ENCODE data around the gene RASA2. TPM values are rescaled to one million over a fixed set of nuclear protein-coding genes. Genes with fewer than 3 reads are reported as not detected.

Gene RASA2
- total RNA-seq, 6 donors from 2014 or later: 11.7 to 41.5 (median 21.3) TPM

GRCh38 chr3:141462176-141462859 lies 24.5 kb upstream of the RASA2 start:
- peaks cover 0 to 12% (median 0%) of the 10 kb centered on the region in 4 donors for H3K9me3 ChIP-seq
- ATAC-seq (ENCODE audit: low FRiP score in 2 of 2): no peak
- TF ChIP-seq EP300 (IDR thresholded peaks at IDR 0.05) (no peak), POLR2A (IDR thresholded peaks at IDR 0.05) (no peak), CTCF (IDR thresholded peaks at IDR 0.05) (no peak), POLR2AphosphoS5 (IDR thresholded peaks at IDR 0.05) (no peak)
- no peaks in the 10 kb centered on the region for H3K36me3 ChIP-seq
- H3K27me3 ChIP-seq: no peaks in the 10 kb centered on the region
- no peak for DNase-seq
- H3K4me3 ChIP-seq: no peak overlapping the region
- H3K27ac ChIP-seq: no peak overlapping the region
- 65 to 75% methylated on average over 3 of the region's 3 CpGs for WGBS, 2 donors
- H3K4me1 ChIP-seq: no peaks in the 10 kb centered on the region

DNA sequence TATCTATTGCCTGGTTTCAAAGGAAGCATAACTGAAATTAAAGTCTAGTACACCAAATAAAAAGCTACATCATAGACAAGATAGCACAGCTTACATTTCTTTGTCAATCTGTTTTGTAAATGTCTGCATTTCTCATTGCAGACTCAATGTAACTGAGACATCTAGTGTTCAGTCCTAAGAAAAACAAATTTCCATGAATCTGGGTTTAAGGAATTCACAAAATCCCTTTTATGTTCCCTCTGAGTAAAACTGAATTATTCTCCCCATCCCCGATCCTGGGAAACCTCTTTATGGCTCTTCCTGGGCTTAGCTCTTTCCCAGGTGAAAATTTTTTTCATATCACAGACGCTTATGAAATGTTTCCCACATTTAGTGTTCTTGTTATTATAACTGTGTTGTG lies 21.6 kb upstream of the RASA2 start:
- ATAC-seq (ENCODE audit: low FRiP score in 2 of 2): no peak

DNA sequence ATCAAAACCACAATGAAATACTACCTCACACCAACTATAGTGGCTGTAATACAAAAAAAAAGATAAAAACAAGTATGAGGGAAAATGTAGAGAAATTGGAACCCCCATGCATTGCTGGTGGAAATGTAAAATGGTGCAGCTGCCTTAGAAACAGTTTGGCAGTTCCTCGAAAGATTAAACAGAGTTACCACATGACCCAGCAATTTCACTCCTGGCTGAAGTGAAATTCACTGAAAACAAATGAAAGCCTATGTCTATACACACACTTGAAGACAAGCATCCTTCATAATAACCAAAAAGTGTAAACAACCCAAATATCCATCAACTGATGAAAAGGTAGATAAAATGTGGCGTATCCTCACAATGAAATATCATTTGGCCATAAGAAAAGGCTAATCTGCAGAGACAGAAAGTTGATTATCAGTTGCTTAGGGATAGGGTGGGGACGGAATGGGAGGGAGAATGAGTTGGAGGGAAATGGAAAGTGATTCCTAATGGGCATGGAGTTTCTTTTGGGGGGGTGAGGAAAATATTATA lies 20.1 kb upstream of the RASA2 start:
- Histone ChIP-seq H3K9me3 (peaks cover 0 to 12% (median 0%) of the 10 kb centered on the region in 4 donors), H3K4me3 (no peak overlapping the region), H3K4me1 (no peaks in the 10 kb centered on the region), H3K27me3 (no peaks in the 10 kb centered on the region), H3K36me3 (no peaks in the 10 kb centered on the region), H3K27ac (no peak overlapping the region)
- WGBS, 2 donors: 83 to 88% methylated on average over 3 of the region's 3 CpGs
- TF ChIP-seq POLR2A (IDR thresholded peaks at IDR 0.05) (no peak), CTCF (IDR thresholded peaks at IDR 0.05) (no peak), POLR2AphosphoS5 (IDR thresholded peaks at IDR 0.05) (no peak), EP300 (IDR thresholded peaks at IDR 0.05) (no peak)
- DNase-seq (no peak), ATAC-seq (ENCODE audit: low FRiP score in 2 of 2) (no peak)

More for the DNA sequence above, 21.6 kb upstream of the RASA2 start:
- no peaks in the 10 kb centered on the region for H3K4me1 ChIP-seq
- peaks cover 0 to 12% (median 0%) of the 10 kb centered on the region in 4 donors for H3K9me3 ChIP-seq
- WGBS, 2 donors: 63 to 66% methylated on average over 2 of the region's 2 CpGs
- TF ChIP-seq POLR2AphosphoS5 (IDR thresholded peaks at IDR 0.05) (no peak), POLR2A (IDR thresholded peaks at IDR 0.05) (no peak), EP300 (IDR thresholded peaks at IDR 0.05) (no peak), CTCF (IDR thresholded peaks at IDR 0.05) (no peak)
- no peak overlapping the region for H3K4me3 ChIP-seq
- H3K27ac ChIP-seq: no peak overlapping the region
- DNase-seq: no peak
- H3K27me3 ChIP-seq: no peaks in the 10 kb centered on the region
- H3K36me3 ChIP-seq: no peaks in the 10 kb centered on the region

DNA sequence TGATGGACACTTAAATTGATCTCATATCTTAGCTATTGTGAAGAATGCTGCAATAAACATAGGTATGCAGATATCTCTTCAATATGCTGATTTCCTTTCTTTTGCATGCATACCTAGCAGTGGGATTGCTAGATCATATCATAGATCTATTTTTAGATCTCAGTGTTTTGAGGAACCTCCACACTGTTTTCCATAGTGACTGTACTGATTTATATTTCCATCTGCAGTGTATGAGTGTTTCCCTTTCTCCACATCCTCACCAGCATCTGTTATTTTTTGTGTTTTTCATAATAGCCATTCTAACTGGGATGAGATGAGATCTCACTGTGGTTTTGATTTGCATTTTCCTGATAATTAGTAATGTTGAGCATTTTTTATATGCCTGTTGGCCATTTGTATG lies 17.1 kb upstream of the RASA2 start:
- no peak for TF ChIP-seq POLR2A (IDR thresholded peaks at IDR 0.05)
- TF ChIP-seq POLR2AphosphoS5 (IDR thresholded peaks at IDR 0.05): no peak
- Histone ChIP-seq H3K4me1 (peaks cover 0 to 3% (median 1%) of the 10 kb centered on the region in 4 donors), H3K27ac (no peak overlapping the region), H3K9me3 (peaks cover 0 to 1% (median 0%) of the 10 kb centered on the region in 4 donors), H3K27me3 (no peaks in the 10 kb centered on the region), H3K4me3 (no peak overlapping the region), H3K36me3 (no peaks in the 10 kb centered on the region)
- ATAC-seq (ENCODE audit: low FRiP score in 2 of 2) (no peak), DNase-seq (no peak)

DNA sequence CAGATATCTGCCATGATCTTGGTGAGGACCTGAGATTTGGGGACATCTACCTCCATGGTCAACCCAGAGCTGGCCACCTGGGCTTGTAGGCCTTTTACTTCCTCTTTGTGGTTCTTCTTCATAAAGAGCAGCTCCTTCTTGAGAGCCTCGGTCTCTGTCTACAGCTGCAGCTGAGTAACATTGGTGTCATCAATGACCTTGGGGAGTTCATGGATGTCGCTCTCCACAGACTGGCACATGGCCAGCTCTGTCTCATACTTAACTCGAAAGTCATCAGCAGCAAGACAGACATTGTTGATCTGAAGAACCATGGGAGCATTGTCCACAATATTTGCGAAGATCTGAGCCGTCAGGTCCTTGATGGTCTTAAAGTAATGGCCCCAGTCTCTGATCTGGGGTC lies 15.7 kb upstream of the RASA2 start:
- Histone ChIP-seq H3K9me3 (no peaks in the 10 kb centered on the region), H3K36me3 (no peaks in the 10 kb centered on the region), H3K27me3 (no peaks in the 10 kb centered on the region), H3K4me1 (peaks cover 0 to 3% (median 1%) of the 10 kb centered on the region in 4 donors), H3K4me3 (no peak overlapping the region), H3K27ac (no peak overlapping the region)
- ATAC-seq (ENCODE audit: low FRiP score in 2 of 2) (no peak), DNase-seq (no peak)
- WGBS, 2 donors: 86 to 87% methylated on average over 5 of the region's 5 CpGs
- TF ChIP-seq CTCF (IDR thresholded peaks at IDR 0.05): no peak
- no peak for TF ChIP-seq EP300 (IDR thresholded peaks at IDR 0.05)
- no peak for TF ChIP-seq POLR2AphosphoS5 (IDR thresholded peaks at IDR 0.05)
- TF ChIP-seq POLR2A (IDR thresholded peaks at IDR 0.05): no peak

All from upper lobe of left lung (tissue), 6 donors.